GM18868 (cell line): ENCODE measurements around the gene EIF4G3.
"Not testable (repeated sequence)": the region's sequence is repeated elsewhere in the genome, so short reads cannot be mapped to it uniquely, and the experiment has no call there.

Source experiments
- ATAC-seq: cut with Tn5 transposase; IDR thresholded peaks from one replicate; pipeline ENCODE4 v1.9.1; 2021; ENCODE audit warnings: mild to moderate bottlenecking, moderate library complexity; ENCODE audit not compliant: unreplicated experiment

The EIF4G3 gene

DNA sequence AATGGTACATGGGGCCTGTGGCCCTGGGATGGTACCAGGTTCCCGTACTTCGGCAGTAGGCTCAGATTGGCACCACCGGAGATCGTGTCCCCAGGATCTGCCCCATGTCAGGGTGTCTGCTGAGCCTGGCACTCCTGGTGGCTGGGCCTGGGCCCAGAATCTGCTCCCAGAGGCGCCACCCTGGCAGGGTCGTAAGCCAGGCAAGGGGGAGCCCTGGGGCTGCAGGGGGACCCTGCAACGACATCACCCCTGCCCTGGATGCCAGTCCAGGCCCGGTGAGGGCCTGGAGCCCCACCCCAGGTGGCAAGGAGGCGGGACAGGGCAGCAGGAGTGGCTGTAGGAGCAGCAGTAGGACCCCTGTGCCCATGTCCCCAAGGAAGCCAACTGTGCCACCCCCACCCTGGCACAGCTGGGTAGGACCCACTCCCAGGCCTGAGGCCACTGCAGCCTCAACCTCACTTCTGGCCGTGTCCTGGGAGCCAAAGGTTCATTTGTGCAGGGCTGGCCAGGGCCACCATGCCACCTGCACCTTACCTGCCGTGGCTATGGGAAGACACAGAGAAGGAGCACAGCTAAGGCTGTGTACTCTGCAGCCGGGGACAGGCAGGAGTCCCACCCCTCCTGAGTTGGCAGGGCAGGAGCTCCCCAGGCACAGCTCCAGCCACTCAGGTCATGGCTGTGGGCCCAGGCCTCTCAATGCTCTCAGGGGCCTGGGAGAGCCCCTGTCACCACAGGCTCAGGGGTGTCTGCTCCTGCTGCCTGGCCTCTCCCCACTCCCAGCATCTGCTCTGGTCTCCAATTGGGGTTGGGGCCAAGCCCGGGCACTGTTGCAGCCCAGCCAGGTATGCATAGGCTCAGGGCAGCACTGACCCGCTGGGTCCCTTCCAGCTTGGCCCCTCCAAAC is 141.7 kb downstream of the EIF4G3 start:
- ATAC-seq: no peak

GRCh38 chr1:21032741-21033140 is 144.0 kb downstream of the EIF4G3 start:
- ATAC-seq: no peak

- no peak for ATAC-seq
Observed at GRCh38 chr1:21030181-21030580, 146.5 kb downstream of the EIF4G3 start.

GRCh38 chr1:21028520-21029145 is 148.1 kb downstream of the EIF4G3 start:
- ATAC-seq: no peak

- ATAC-seq: no peak
Observed at GRCh38 chr1:21027805-21028204, 148.9 kb downstream of the EIF4G3 start.

- no peak for ATAC-seq
Observed at GRCh38 chr1:21024918-21025317, 151.8 kb downstream of the EIF4G3 start.

- not testable (repeated sequence) for ATAC-seq
Observed at GRCh38 chr1:21024136-21024896, 152.4 kb downstream of the EIF4G3 start.

- ATAC-seq: peak; percentile 90
Observed at GRCh38 chr1:21022279-21023040, 154.2 kb downstream of the EIF4G3 start.

DNA sequence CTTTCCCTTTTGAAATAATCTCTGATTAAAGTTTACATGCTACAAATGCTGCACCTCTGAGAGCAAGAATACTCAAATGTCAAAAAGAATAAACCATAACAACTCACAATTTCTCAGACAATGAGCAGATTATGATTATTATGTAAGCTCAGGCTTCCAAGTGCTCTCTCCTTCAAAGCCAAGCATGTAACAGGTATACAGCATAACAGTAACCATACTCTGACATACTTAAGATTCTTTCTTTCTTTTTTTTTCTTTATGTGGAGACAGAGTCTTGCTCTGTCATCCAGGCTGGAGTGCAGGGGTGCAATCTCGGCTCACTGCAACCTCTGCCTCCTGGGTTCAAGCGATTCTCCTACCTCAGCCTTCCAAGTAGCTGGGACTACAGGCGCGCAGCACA is 155.4 kb downstream of the EIF4G3 start:
- ATAC-seq: no peak

DNA sequence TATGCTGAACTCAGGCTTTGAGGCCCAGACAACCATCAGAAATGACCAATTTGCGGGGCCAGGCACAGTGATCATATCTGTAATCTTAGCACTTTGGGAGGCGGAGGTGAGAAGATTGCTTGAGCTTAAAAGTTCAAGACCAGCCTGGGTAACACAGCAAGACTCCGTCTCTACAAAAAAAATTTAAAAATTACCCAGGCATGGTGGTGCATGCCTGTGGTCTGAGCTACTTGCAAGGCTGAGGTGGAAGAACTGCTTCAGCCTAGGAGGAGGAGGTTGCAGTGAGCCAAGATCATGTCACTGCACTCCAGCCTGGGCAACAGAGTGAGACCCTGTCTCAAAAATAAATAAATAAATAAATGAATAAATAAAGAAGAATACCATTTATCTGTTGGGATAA is 156.5 kb downstream of the EIF4G3 start:
- ATAC-seq: no peak

- ATAC-seq: no peak
Observed at GRCh38 chr1:21018673-21019072, 158.0 kb downstream of the EIF4G3 start.

DNA sequence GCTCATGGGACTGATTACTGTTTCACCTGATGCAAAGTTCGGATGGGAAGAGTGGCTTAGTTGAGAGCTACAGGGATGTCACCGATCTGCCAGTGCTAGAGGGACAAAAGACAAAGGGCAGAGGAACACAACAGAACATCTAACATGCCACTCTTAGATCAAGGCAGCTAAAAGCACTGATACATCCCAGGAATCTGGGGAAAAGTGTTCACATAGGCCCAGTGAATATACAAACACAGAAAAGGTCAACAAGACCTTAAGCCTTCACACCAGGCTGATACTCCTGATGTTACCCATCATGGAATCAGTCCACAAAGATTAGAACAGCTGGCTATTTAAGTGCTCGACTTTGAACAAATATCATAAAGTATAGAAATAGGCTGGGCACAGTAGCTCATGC is 163.2 kb downstream of the EIF4G3 start:
- ATAC-seq: no peak

- ATAC-seq: no peak
Observed at GRCh38 chr1:21012937-21013336, 163.8 kb downstream of the EIF4G3 start.

DNA sequence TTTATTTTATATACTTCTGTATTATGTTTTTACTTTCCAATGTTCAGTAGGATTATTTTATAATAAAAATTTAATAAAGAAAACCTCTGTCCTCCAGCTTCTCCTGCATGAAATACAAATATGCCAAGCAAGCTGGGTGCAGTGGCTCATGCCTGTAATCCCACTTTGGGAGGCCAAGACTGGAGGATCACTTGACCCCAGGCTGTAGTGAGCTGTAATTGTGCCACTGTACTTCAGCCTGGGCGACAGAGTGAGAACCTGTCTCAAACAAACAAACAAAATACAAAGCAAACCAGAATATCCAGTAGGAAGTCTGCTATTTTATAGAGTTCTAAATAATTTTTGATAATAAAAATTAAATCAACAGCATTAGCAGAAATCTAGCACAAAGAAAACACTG is 168.8 kb downstream of the EIF4G3 start:
- ATAC-seq: no peak

GRCh38 chr1:21005466-21006239 is 171.0 kb downstream of the EIF4G3 start:
- ATAC-seq: no peak

DNA sequence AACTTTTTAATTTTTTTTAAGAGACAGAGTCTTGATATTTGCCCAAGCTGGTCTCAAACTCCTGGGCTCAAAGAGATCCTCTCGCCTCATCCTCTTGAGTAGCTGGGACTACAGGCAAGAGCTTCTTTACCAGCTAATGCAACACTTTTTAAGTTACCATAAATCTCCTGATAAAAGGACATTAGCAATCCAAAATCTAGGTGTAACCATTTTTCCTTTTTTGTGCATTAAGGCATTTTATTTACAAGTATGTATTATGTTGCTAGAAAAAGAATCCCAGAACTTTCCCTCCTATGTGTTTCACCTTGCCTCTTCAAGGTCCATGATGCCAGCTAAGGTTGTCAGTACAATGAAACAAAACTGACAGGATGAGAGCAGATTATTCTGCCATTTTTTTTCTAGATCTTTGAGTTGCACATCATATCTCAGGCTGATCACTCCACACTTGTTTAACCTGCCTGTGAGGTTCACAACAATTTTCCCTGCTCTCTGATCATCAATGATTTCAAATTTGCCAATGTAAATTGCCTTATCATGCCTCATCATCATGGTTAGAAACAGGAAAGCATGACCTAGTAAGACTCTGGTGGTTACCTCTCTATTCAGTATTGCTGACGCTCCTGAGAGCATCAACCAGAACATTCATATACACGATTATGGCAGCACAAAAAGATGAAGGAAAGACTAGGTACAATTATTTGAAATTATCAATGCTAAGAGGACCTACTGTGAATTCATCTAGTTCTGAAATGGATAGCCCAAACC is 173.2 kb downstream of the EIF4G3 start:
- no peak for ATAC-seq

- ATAC-seq: no peak
Observed at GRCh38 chr1:21001042-21001441, 175.7 kb downstream of the EIF4G3 start.

DNA sequence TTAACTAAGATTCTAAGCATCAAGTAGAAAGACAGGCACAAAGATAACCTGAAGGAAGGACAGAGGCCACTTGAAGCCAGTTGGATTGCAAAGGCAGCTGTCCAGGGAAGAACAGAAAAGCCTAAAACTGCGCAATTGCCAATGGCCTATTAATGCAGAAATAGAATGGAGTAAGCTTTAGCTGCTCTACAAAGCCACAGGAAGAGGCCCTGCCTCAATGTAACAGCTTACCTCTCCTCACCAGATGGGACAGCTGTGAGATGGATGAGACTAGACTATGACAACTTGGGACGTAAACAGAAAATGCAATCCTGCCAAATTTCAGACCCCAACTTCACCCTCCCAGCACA is 176.5 kb downstream of the EIF4G3 start:
- ATAC-seq: no peak

DNA sequence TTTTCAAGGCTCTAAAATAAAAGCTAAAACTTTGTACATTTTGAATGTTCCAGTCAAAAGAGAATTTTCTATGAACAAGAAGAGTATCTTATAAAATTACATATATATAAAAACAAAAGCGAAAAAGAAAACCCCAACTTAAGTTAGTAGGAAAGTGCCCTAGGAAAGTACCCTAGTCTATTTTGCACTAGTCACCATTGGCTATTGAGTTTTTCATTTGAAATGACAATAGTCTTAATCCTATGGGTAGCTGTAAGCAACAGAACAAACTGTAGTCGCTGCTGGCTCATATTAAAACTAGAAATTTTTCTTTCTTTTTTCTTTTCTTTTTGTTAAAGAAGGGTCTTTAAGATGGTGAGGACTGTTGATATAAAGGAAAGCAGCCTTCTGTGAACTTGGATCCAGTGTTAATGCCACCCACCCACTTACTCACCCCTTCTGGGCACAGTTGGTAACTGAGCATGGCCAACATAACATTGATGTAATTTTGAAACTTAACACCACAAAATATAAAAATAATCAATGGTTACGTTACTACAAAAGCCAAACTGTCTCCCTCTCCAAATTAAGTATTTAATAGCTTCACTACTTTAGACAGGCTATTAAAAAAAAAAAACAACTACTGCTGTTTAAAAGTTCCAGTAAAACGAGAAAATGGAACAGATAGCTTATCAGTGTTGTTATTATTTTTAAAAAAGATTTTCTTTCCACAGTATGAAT is 177.0 kb downstream of the EIF4G3 start:
- no peak for ATAC-seq
